Left lung (tissue), 10 donors: Measurements from ENCODE around the gene PHKA1. TPM values are rescaled to one million over a fixed set of nuclear protein-coding genes. Genes with fewer than 3 reads are reported as not detected.

Experiments
- ATAC-seq: fragments of 200-7000 bp; cut with Tn5 transposase; one replicate; pipeline ENCODE4 v1.9.1; 2020; ENCODE audit warnings: moderate library complexity
- DNase-seq, 4 donors: peaks; one replicate each; pipeline ENCODE4 v3.0.0-alpha.2; 2013 to 2020
- H3K27ac ChIP-seq, 2 donors: fragments of 200-600 bp; sonication (generic) in 1 of 2; one replicate each; pipeline versions ENCODE4 v1.5.0 to v1.8.0; 2020 to 2021
- H3K27me3 ChIP-seq, 2 donors: fragments of 200-600 bp; sonication (generic) in 1 of 2; one replicate each; pipeline versions ENCODE4 v1.5.0 to v1.8.0; 2020 to 2021
- H3K36me3 ChIP-seq, 2 donors: fragments of 200-600 bp; sonication (generic) in 1 of 2; one replicate each; pipeline versions ENCODE4 v1.5.0 to v1.8.0; 2020 to 2021
- H3K4me1 ChIP-seq, 2 donors: fragments of 200-600 bp; one replicate each; pipeline ENCODE4 v1.8.0; 2021
- H3K4me3 ChIP-seq, 2 donors: fragments of 200-600 bp; sonication (generic) in 1 of 2; one replicate each; pipeline versions ENCODE4 v1.5.0 to v1.8.0; 2020 to 2021; ENCODE audit warnings: mild to moderate bottlenecking in 1 of 2
- H3K9me3 ChIP-seq, 2 donors: fragments of 200-600 bp; sonication (generic) in 1 of 2; one replicate each; pipeline versions ENCODE4 v1.5.0 to v1.8.0; 2020 to 2021
- intact Hi-C, 2 donors: fragments of 100-400 bp; cut with DNase I; formaldehyde crosslinking; loops; one replicate each; pipeline versions ENCODE4 v1.11.2 to v1.14.2; 2022
- polyA plus RNA-seq, 6 donors: library from polyadenylated mRNA; unstranded; fragments of 120-200 nt; gene quantifications; one replicate each; pipeline ENCODE4 v1.2.1, GENCODE V29; 2013; ENCODE audit not compliant: insufficient read length in 6 of 6
- total RNA-seq, 2 donors: library from RNA; stranded (reverse); fragmentation: NEBNext Ultra II Directional; extraction: Animal tissue kit (Norgen Biotek cat#: 25700); gene quantifications; one replicate each; pipeline ENCODE4 v1.2.1, GENCODE V29; 2021
- TF ChIP-seq, protein P1 (sequence below), 2 donors: fragments of 200-600 bp; sonication (generic) in 1 of 2; IDR thresholded peaks; one replicate each; pipeline versions ENCODE4 v1.5.0 to v1.8.0; 2021; ENCODE audit warnings: antibody characterized with exemption in 2 of 2
- donor health status: DM: no; HTN: yes; CAD: no.
- donor health status: DM: no; HTN: no; CAD: no.

Gene PHKA1
- total and polyA plus RNA-seq, 8 donors, result 2.8 to 5.0 (median 4.5) TPM

DNA sequence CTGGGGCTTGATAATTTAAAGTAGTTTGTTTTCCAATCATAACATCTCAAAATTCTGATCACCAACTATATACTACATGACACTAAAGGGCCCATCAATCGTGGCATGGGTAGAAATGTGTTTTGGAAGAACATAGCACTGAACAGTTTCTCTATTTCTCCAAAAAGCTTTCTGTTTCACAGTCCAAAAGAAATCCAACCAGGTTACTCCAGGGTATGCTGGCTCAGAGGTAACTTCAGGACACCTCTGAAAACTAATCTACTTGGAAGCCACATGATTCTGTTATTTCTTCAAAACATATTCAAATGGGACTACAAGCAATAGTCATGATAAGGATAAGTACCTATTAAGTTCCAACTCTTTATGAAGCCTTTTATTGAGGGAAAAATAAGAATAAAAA is 8.3 kb downstream of the PHKA1 start:
- no peak overlapping the region for H3K4me3 ChIP-seq
- intact Hi-C loops, result no loop called here
- ATAC-seq (no peak), DNase-seq (no peak)
- H3K27ac ChIP-seq, result no peak overlapping the region
- no peaks in the 10 kb centered on the region for H3K9me3 ChIP-seq
- H3K4me1 ChIP-seq, result no peaks in the 10 kb centered on the region
- no peaks in the 10 kb centered on the region for H3K36me3 ChIP-seq
- no peaks in the 10 kb centered on the region for H3K27me3 ChIP-seq
- TF ChIP-seq, protein P1, sequence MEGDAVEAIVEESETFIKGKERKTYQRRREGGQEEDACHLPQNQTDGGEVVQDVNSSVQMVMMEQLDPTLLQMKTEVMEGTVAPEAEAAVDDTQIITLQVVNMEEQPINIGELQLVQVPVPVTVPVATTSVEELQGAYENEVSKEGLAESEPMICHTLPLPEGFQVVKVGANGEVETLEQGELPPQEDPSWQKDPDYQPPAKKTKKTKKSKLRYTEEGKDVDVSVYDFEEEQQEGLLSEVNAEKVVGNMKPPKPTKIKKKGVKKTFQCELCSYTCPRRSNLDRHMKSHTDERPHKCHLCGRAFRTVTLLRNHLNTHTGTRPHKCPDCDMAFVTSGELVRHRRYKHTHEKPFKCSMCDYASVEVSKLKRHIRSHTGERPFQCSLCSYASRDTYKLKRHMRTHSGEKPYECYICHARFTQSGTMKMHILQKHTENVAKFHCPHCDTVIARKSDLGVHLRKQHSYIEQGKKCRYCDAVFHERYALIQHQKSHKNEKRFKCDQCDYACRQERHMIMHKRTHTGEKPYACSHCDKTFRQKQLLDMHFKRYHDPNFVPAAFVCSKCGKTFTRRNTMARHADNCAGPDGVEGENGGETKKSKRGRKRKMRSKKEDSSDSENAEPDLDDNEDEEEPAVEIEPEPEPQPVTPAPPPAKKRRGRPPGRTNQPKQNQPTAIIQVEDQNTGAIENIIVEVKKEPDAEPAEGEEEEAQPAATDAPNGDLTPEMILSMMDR (IDR thresholded peaks at IDR 0.05), result no peak

- Histone ChIP-seq H3K4me1 (no peaks in the 10 kb centered on the region), H3K4me3 (no peak overlapping the region), H3K9me3 (no peaks in the 10 kb centered on the region), H3K27me3 (no peaks in the 10 kb centered on the region), H3K27ac (no peak overlapping the region), H3K36me3 (no peaks in the 10 kb centered on the region)
- DNase-seq (no peak), ATAC-seq (no peak)
- TF ChIP-seq, protein P1 (IDR thresholded peaks at IDR 0.05), result no peak
- intact Hi-C loops, result no loop called here
These were observed 9.0 kb downstream of the PHKA1 start for GRCh38 chrX:72705111-72705510.

GRCh38 chrX:72694170-72694569 is 19.9 kb downstream of the PHKA1 start:
- intact Hi-C loops, result no loop called here
- no peak overlapping the region for H3K27ac ChIP-seq
- H3K9me3 ChIP-seq, result no peaks in the 10 kb centered on the region
- H3K4me3 ChIP-seq, result no peak overlapping the region
- ATAC-seq (no peak), DNase-seq (no peak)
- no peaks in the 10 kb centered on the region for H3K4me1 ChIP-seq
- peaks cover 0 to 7% of the 10 kb centered on the region in 2 donors for H3K27me3 ChIP-seq
- H3K36me3 ChIP-seq, result no peaks in the 10 kb centered on the region
- TF ChIP-seq, protein P1 (IDR thresholded peaks at IDR 0.05), result no peak

DNA sequence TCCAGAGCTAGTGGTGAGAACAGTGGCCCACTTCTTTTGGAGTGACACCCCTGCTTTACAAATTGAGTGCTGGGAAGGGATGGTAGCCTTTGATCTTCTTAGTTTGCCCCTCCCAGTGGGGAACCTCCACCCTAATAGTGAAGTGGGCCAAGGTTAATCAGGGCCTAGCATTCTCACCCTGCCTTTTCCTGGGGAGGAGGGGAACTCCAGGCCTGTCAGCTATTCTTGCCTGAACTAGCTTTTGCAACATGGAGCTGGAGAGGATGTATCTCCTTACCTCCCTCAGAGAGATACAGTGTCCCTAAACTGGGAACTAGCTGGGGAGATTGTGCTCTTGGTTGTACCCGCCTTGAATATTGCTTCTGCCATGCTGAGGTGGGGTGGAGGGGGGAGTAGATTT is 20.6 kb downstream of the PHKA1 start:
- Histone ChIP-seq H3K36me3 (no peaks in the 10 kb centered on the region), H3K27ac (no peak overlapping the region), H3K4me3 (no peak overlapping the region), H3K4me1 (no peaks in the 10 kb centered on the region), H3K27me3 (peaks cover 0 to 7% of the 10 kb centered on the region in 2 donors), H3K9me3 (no peaks in the 10 kb centered on the region)
- TF ChIP-seq, protein P1 (IDR thresholded peaks at IDR 0.05), result no peak
- no peak for DNase-seq
- intact Hi-C loops, result no loop called here
- no peak for ATAC-seq

GRCh38 chrX:72687396-72687795 is 26.7 kb downstream of the PHKA1 start:
- DNase-seq (no peak), ATAC-seq (no peak)
- Histone ChIP-seq H3K27me3 (no peaks in the 10 kb centered on the region), H3K36me3 (no peaks in the 10 kb centered on the region), H3K4me1 (no peaks in the 10 kb centered on the region), H3K27ac (no peak overlapping the region), H3K9me3 (no peaks in the 10 kb centered on the region), H3K4me3 (no peak overlapping the region)
- intact Hi-C loops, result no loop called here
- TF ChIP-seq, protein P1 (IDR thresholded peaks at IDR 0.05), result no peak
